ENCODE results near the gene SEMA4A. TPM values are rescaled to one million over a fixed set of nuclear protein-coding genes. Genes with fewer than 3 reads are reported as not detected.

The SEMA4A gene
- total and polyA plus RNA-seq, 9 of the 15 experiments (the other 6 are each of a cell fraction or from before 2014, with no cell fraction given) = 0.04 to 1.7 (median 0.45) TPM

DNA sequence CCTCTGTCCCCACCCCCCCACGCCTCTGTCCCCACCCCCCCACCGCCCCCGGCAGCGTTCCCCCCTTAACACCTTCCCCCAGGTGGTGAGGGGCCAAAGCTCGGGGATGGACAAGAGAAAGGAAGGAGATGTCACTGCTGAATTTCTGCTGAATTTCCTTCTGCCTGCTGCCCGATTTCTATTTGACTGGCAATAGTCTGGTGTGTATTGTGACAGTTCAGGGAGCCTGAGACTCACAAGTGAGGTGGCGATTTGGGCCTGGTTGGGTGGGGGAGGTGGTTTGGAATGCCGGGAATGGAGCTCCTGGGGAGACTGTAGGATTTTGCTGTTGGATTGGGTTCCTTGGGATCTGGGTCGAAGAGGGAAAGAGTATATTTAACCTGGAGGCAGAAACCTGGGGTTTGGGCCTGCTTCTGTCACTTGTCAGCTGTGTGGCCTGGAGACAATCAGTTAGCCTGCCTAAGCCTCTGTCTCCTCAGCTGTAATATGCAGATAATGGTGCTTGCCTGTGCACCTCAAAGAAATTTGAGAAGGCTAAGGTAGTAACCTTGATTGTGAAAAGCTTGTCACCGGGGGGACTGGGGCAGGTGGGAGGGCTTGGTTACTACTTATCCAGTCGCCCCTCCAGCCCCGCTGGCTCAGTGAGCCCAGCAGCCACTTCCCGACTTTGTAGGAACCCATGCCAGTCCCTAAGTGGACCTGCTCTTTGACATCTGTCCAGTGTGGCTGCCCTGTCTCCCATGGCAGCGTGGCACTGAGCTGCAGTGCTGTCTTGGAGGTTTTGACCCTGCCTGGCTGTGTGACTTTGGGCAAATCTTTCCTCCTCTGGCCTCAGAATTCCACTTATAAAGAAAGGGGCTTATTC lies 46.5 kb upstream of the SEMA4A start:
- Histone ChIP-seq H3K4me1 (replicated peaks in 1 of 2; ENCODE audit: control insufficient read depth in 2 of 2, insufficient read depth in 2 of 2, low read length in 2 of 2) (peaks cover 33 to 55% of the 10 kb centered on the region in 2 experiments), H4K20me1 (replicated peaks; ENCODE audit: control insufficient read depth, insufficient read depth, low read length) (no peaks in the 10 kb centered on the region), H3K4me2 (ENCODE audit: insufficient read depth, low read length) (peak overlapping the region; percentile 73), H3K36me3 (ENCODE audit: control insufficient read depth, insufficient read depth, low read length) (no peaks in the 10 kb centered on the region), H3K27me3 (ENCODE audit: control insufficient read depth in 2 of 2, insufficient read depth in 2 of 2, low read length in 2 of 2) (no peaks in the 10 kb centered on the region), H3K9me1 (ENCODE audit: control insufficient read depth, insufficient read depth, low read length) (peaks cover 7% of the 10 kb centered on the region), H3K9ac (ENCODE audit: insufficient read depth in 1 of 2, low read depth in 2 of 2, low read length in 2 of 2) (peak overlapping the region; percentile 57 to 92; a peak in 3 of 4 replicates), H2AFZ (ENCODE audit: low read depth, low read length) (peak overlapping the region; percentile 53), H3K9me3 (replicated peaks; ENCODE audit: control insufficient read depth, insufficient read depth, low read depth, low read length) (no peaks in the 10 kb centered on the region), H3K27ac (ENCODE audit: extremely low read depth, low read depth, low read length) (peak overlapping the region; percentile 83), H3K79me2 (ENCODE audit: control insufficient read depth, insufficient read depth, low read length) (peaks cover 4% of the 10 kb centered on the region; the same call in 1 of the 3 replicates), H3K4me3 (no peak overlapping the region)
- POLR2A ChIA-PET = interaction anchor here (0.9 to 12.5 kb wide), 7 partner anchors 10 to 55 kb away, joined by 3 to 164 read pairs (median 4); partner anchors contain the start of gene LMNA
- in situ Hi-C loops (cut with MboI) (no loop called here), intact Hi-C loops (cut with micrococcal nuclease) (no loop called here)
- TSS peak; percentile 49 for BruUV-seq (replicated peaks)
- CTCF ChIA-PET (ENCODE audit: low intra/inter-chr PET ratio) = interaction anchor here (0.5 kb wide), 1 partner anchor 8 kb away, joined by 3 read pairs; no protein-coding TSS in a partner anchor
- FAIRE-seq (peak; percentile 90), ATAC-seq (peak; percentile 66), DNase-seq (ENCODE audit: extremely low read depth in 1 of 4, low spot score in 3 of 4) (peak in 2 of 4 experiments; percentile 64 to 79)
- WGBS (ENCODE audit: insufficient coverage, low coverage, missing lambda C conversion rate) = 12% methylated on average over 11 of the region's 14 CpGs
- TF ChIP-seq CREM (IDR thresholded peaks at IDR 0.05; ENCODE audit: low read depth) (peak; percentile 23; the same call in 1 of the 2 replicates), TAL1 (IDR thresholded peaks at IDR 0.05) (peak; percentile 47; the same call in 1 of the 2 replicates), MTF1 (CRISPR knock-in tag; IDR thresholded peaks at IDR 0.05; ENCODE audit: borderline replicate concordance) (no peak), PTRF (tag; IDR thresholded peaks at IDR 0.05) (no peak), SOX6 (IDR thresholded peaks at IDR 0.05) (0 out of 2 replicates have a peak, but pooled peaks have one; percentile 33), NFIC (IDR thresholded peaks at IDR 0.05) (peak; percentile 39; the same call in 1 of the 2 replicates), ZNF384 (IDR thresholded peaks at IDR 0.05; ENCODE audit: low read depth, low read length) (no peak), MXI1 (IDR thresholded peaks at IDR 0.05; ENCODE audit: low read depth, low read length) (0 out of 2 replicates have a peak, but pooled peaks have one; percentile 39), KLF6 (CRISPR knock-in tag; IDR thresholded peaks at IDR 0.05; ENCODE audit: borderline replicate concordance) (no peak), KAT8 (IDR thresholded peaks at IDR 0.05; ENCODE audit: low read depth) (no peak), ZNF583 (CRISPR knock-in tag; IDR thresholded peaks at IDR 0.05) (no peak), RAD21 (CRISPR knock-in tag; conservative IDR thresholded peaks at IDR 0.05 in 1 of 2, IDR thresholded peaks at IDR 0.05 in 1 of 2) (no peak), HDAC2 (IDR thresholded peaks at IDR 0.05) (peak; percentile 32), SRF (CRISPR knock-in tag; IDR thresholded peaks at IDR 0.05) (no peak)
- TF ChIP-seq, protein P1, sequence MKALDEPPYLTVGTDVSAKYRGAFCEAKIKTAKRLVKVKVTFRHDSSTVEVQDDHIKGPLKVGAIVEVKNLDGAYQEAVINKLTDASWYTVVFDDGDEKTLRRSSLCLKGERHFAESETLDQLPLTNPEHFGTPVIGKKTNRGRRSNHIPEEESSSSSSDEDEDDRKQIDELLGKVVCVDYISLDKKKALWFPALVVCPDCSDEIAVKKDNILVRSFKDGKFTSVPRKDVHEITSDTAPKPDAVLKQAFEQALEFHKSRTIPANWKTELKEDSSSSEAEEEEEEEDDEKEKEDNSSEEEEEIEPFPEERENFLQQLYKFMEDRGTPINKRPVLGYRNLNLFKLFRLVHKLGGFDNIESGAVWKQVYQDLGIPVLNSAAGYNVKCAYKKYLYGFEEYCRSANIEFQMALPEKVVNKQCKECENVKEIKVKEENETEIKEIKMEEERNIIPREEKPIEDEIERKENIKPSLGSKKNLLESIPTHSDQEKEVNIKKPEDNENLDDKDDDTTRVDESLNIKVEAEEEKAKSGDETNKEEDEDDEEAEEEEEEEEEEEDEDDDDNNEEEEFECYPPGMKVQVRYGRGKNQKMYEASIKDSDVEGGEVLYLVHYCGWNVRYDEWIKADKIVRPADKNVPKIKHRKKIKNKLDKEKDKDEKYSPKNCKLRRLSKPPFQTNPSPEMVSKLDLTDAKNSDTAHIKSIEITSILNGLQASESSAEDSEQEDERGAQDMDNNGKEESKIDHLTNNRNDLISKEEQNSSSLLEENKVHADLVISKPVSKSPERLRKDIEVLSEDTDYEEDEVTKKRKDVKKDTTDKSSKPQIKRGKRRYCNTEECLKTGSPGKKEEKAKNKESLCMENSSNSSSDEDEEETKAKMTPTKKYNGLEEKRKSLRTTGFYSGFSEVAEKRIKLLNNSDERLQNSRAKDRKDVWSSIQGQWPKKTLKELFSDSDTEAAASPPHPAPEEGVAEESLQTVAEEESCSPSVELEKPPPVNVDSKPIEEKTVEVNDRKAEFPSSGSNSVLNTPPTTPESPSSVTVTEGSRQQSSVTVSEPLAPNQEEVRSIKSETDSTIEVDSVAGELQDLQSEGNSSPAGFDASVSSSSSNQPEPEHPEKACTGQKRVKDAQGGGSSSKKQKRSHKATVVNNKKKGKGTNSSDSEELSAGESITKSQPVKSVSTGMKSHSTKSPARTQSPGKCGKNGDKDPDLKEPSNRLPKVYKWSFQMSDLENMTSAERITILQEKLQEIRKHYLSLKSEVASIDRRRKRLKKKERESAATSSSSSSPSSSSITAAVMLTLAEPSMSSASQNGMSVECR (CRISPR knock-in tag; IDR thresholded peaks at IDR 0.05) = 0 out of 2 replicates have a peak, but pooled peaks have one; percentile 18
- TF ChIP-seq, protein P2, sequence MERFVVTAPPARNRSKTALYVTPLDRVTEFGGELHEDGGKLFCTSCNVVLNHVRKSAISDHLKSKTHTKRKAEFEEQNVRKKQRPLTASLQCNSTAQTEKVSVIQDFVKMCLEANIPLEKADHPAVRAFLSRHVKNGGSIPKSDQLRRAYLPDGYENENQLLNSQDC (CRISPR knock-in tag; IDR thresholded peaks at IDR 0.05) = no peak
